Adrenal gland (tissue), 12 donors: Measurements from ENCODE around the gene PLPP1. TPM values are rescaled to one million over a fixed set of nuclear protein-coding genes. Genes with fewer than 3 reads are reported as not detected.

ENCODE experiments used
- DNase-seq, 7 donors: peaks; one replicate each; pipeline ENCODE4 v3.0.0-alpha.2; 2019 to 2020
- H3K27ac ChIP-seq, 5 donors: fragments of 200-600 bp; sonication (generic) in 4 of 5; 1 replicate in 3 of 5; 2 replicates in 2 of 5; pipeline versions ENCODE4 v1.5.1 to v1.8.0; 2016 to 2020; ENCODE audit warnings: mild to moderate bottlenecking in 1 of 5
- H3K27me3 ChIP-seq: fragments of 200-600 bp; 2 replicates; pipeline ENCODE4 v1.8.0; 2021
- H3K36me3 ChIP-seq, 2 donors: fragments of 200-600 bp; replicated peaks in 1 of 2; 1 replicate in 1 of 2; 2 replicates in 1 of 2; pipeline versions ENCODE4 v1.5.1 to v1.8.0; 2018 to 2022
- H3K4me1 ChIP-seq, 2 donors: fragments of 200-600 bp; replicated peaks in 1 of 2; 1 replicate in 1 of 2; 2 replicates in 1 of 2; pipeline versions ENCODE4 v1.5.1 to v1.8.0; 2018 to 2021
- H3K4me3 ChIP-seq, 4 donors: fragments of 200-600 bp; sonication (generic) in 3 of 4; one replicate each; pipeline ENCODE4 v1.5.1; 2016 to 2018
- H3K9me3 ChIP-seq, 3 donors: fragments of 200-600 bp; sonication (generic) in 1 of 3; replicated peaks in 1 of 3; 1 replicate in 2 of 3; 2 replicates in 1 of 3; pipeline versions ENCODE4 v1.5.1 to v1.8.0; 2016 to 2021
- POLR2A ChIP-seq, 2 donors: fragments of 450-650 bp; IDR thresholded peaks; one replicate each; pipeline ENCODE4 v1.6.1; 2017; ENCODE audit warnings: antibody characterized with exemption in 2 of 2, mild to moderate bottlenecking in 2 of 2, moderate library complexity in 1 of 2
- WGBS, 4 donors: extraction: QIAGEN DNeasy Blood & Tissue Kit in 2 of 4; methylation state at CpG; one replicate each; pipeline versions ENCODE4 v1.1.5 to v1.1.7; 2013 to 2017; 5-methylcytosine and 5-hydroxymethylcytosine counted together
- intact Hi-C, 2 donors: fragments of 100-400 bp; cut with DNase I; formaldehyde crosslinking; loops; one replicate each; pipeline versions ENCODE4 v1.14.1 to v1.15.0; 2022 to 2023
- polyA plus RNA-seq, 3 donors: library from polyadenylated mRNA; stranded (reverse); fragments of 200-250 nt in 2 of 3; fragments of 350-450 nt in 1 of 3; fragmentation: Illumina TruSeq in 1 of 3; extraction: RNeasy Lipid Tissue Mini Kit (QIAGEN cat#74804) in 1 of 3; gene quantifications; one replicate each; pipeline ENCODE4 v1.2.3, GENCODE V29; 2013 to 2014
- total RNA-seq, 9 donors: library from RNA; depleted of rRNA in 4 of 9; stranded (reverse); fragments of >200 nt in 4 of 9; fragments of 120-200 nt in 1 of 9; fragmentation: NEBNext Ultra II Directional in 1 of 9; extraction: Animal tissue kit (Norgen Biotek cat#: 25700) in 1 of 9; gene quantifications; one replicate each; pipeline versions ENCODE4 v1.1.0 to v1.2.4, GENCODE V29; 2013 to 2023
- TF ChIP-seq, protein P1 (sequence below), 6 experiments: fragments of 450-650 bp in 4 of 6; fragments of 200-600 bp in 2 of 6; sonication (generic) in 1 of 6; IDR thresholded peaks; 1 replicate in 5 of 6; 2 replicates in 1 of 6; pipeline versions ENCODE4 v1.5.1 to v1.8.0; 2016 to 2021; ENCODE audit warnings: antibody characterized with exemption in 6 of 6, mild to moderate bottlenecking in 2 of 6, moderate library complexity in 1 of 6
- donor health status: healthy with polysubstance abuse.
- donor health status: Bipolar disorder and iron deficiency.
- donor health status: DM: yes; HTN: yes; CAD: no.
- donor health status: DM: no; HTN: no; CAD: no.
- donor health status: DM: no; HTN: no; CAD: no.
- donor health status: DM: yes; HTN: yes; CAD: no.

The PLPP1 gene
- total and polyA plus RNA-seq, 12 donors, result 55.2 to 716 (median 124) TPM

DNA sequence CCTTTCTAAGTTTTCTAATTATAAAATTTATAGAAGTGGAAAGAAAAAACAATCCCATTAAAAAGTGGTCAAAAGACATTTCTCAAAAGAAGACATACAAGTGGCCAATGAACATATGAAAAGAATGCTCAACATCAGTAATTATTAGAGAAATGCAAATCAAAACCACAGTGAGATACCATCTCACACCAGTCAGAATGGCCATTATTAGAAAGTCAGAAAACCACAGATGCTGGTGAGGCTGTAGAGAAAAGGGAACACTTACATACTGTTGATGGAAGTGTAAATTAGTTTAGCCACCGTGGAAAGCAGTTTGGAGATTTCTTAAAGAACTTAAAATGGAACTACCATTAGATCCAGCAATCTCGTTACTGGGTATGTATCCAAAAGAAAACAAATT, 23.7 kb upstream of the PLPP1 start:
- Histone ChIP-seq H3K27ac (no peak overlapping the region), H3K4me1 (no peaks in the 10 kb centered on the region), H3K9me3 (no peaks in the 10 kb centered on the region), H3K4me3 (no peak overlapping the region), H3K36me3 (no peaks in the 10 kb centered on the region), H3K27me3 (no peaks in the 10 kb centered on the region)
- no peak for TF ChIP-seq POLR2A (IDR thresholded peaks at IDR 0.05)
- TF ChIP-seq, protein P1, sequence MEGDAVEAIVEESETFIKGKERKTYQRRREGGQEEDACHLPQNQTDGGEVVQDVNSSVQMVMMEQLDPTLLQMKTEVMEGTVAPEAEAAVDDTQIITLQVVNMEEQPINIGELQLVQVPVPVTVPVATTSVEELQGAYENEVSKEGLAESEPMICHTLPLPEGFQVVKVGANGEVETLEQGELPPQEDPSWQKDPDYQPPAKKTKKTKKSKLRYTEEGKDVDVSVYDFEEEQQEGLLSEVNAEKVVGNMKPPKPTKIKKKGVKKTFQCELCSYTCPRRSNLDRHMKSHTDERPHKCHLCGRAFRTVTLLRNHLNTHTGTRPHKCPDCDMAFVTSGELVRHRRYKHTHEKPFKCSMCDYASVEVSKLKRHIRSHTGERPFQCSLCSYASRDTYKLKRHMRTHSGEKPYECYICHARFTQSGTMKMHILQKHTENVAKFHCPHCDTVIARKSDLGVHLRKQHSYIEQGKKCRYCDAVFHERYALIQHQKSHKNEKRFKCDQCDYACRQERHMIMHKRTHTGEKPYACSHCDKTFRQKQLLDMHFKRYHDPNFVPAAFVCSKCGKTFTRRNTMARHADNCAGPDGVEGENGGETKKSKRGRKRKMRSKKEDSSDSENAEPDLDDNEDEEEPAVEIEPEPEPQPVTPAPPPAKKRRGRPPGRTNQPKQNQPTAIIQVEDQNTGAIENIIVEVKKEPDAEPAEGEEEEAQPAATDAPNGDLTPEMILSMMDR (IDR thresholded peaks at IDR 0.05), result no peak
- intact Hi-C loops, result no loop called here
- no peak for DNase-seq
- WGBS, 4 donors, result 81 to 94% (median 84%) methylated on average over 2 of the region's 2 CpGs

DNA sequence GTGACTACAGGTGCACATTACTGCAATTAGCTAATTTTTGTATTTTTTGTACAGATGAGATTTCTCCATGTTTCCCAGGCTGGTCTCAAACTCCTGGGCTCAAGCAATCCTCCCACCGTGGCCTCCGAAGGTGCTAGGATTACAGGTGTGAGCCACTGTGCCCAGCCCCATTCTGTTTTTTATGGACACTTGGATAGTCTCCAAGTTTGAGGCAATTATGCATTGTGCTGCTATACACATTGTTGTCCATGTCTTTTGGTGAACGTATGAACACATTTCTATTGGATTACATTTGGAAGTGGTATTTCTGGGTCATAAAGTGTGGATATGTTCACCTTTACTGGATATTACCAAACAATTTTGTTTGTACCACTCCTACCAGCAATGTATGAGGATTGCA, 22.4 kb upstream of the PLPP1 start:
- H3K9me3 ChIP-seq, result no peaks in the 10 kb centered on the region
- no peak for TF ChIP-seq POLR2A (IDR thresholded peaks at IDR 0.05)
- TF ChIP-seq, protein P1 (IDR thresholded peaks at IDR 0.05), result no peak
- intact Hi-C loops, result no loop called here
- no peaks in the 10 kb centered on the region for H3K4me1 ChIP-seq
- H3K4me3 ChIP-seq, result no peak overlapping the region
- no peaks in the 10 kb centered on the region for H3K27me3 ChIP-seq
- 84 to 88% (median 85%) methylated on average over 3 of the region's 3 CpGs for WGBS, 4 donors
- H3K27ac ChIP-seq, result no peak overlapping the region
- DNase-seq, result no peak
- H3K36me3 ChIP-seq, result no peaks in the 10 kb centered on the region

- Histone ChIP-seq H3K4me3 (no peak overlapping the region), H3K27me3 (no peaks in the 10 kb centered on the region), H3K9me3 (no peaks in the 10 kb centered on the region), H3K27ac (peak overlapping the region in 1 of 5 donors; percentile 17), H3K36me3 (no peaks in the 10 kb centered on the region), H3K4me1 (no peaks in the 10 kb centered on the region)
- 70 to 88% (median 81%) methylated on average over 2 of the region's 2 CpGs for WGBS, 4 donors
- intact Hi-C loops, result no loop called here
- no peak for DNase-seq
- no peak for TF ChIP-seq POLR2A (IDR thresholded peaks at IDR 0.05)
- TF ChIP-seq, protein P1 (IDR thresholded peaks at IDR 0.05), result no peak
Measured at GRCh38 chr5:55554585-55555202, 19.9 kb upstream of the PLPP1 start.

GRCh38 chr5:55551904-55552303, 17.1 kb upstream of the PLPP1 start:
- intact Hi-C loops, result no loop called here
- Histone ChIP-seq H3K36me3 (no peaks in the 10 kb centered on the region), H3K4me3 (no peak overlapping the region), H3K4me1 (no peaks in the 10 kb centered on the region), H3K27ac (no peak overlapping the region), H3K27me3 (no peaks in the 10 kb centered on the region), H3K9me3 (no peaks in the 10 kb centered on the region)
- DNase-seq, result no peak
- WGBS, 4 donors, result 89 to 91% (median 90%) methylated on average over 10 of the region's 10 CpGs
- TF ChIP-seq POLR2A (IDR thresholded peaks at IDR 0.05), result no peak
- TF ChIP-seq, protein P1 (IDR thresholded peaks at IDR 0.05), result no peak
